IMR-90 (cell line): Measurements from ENCODE around the gene MEP1B. TPM values are rescaled to one million over a fixed set of nuclear protein-coding genes. Genes with fewer than 3 reads are reported as not detected.

ENCODE experiments used
- ATAC-seq: fragments of 200-7000 bp; cut with Tn5 transposase; 2 replicates; pipeline ENCODE4 v1.9.1; 2020; ENCODE audit warnings: low read depth, mild to moderate bottlenecking, moderate library complexity
- BruUV-seq: library from RNA; stranded (reverse); fragments of 400-500 nt; replicated peaks from 2 replicates; lab custom pipeline; 2021; lab: Mats Ljungman, UMichigan
- CTCF ChIA-PET: fragments of 300-600 bp; formaldehyde crosslinking; extraction: SDS; loops from one replicate; lab custom pipeline; 2021; ENCODE audit warnings: antibody characterized with exemption; lab: Yijun Ruan, JAX
- POLR2A ChIA-PET: fragments of 300-600 bp; sonication (Branson Sonifier 250); formaldehyde crosslinking; loops from one replicate; lab custom pipeline; 2022; ENCODE audit warnings: antibody characterized with exemption; ENCODE audit not compliant: unreplicated experiment; lab: Charles Lee
- DNase-seq: peaks from one replicate; pipeline ENCODE4 v3.0.0; 2013
- H2AFZ ChIP-seq: replicated peaks from 2 replicates; pipeline ENCODE3; 2013; ENCODE audit warnings: low read length, mild to moderate bottlenecking; ENCODE audit not compliant: poor library complexity
- H2AK5ac ChIP-seq: 2 replicates; pipeline ENCODE4 v1.6.1; 2013; ENCODE audit warnings: low read depth, low read length, inconsistent platforms
- H2AK9ac ChIP-seq: replicated peaks from 2 replicates; pipeline ENCODE3; 2013; ENCODE audit warnings: mild to moderate bottlenecking, low read depth, low read length, moderate library complexity; ENCODE audit not compliant: poor library complexity
- H2BK120ac ChIP-seq: 2 replicates; pipeline ENCODE4 v1.6.1; 2013; ENCODE audit warnings: low read depth, low read length, inconsistent platforms
- H2BK15ac ChIP-seq: 3 replicates; pipeline ENCODE4 v1.6.1; 2013; ENCODE audit warnings: low read depth, low read length, inconsistent platforms
- H2BK20ac ChIP-seq: 2 replicates; pipeline ENCODE4 v1.6.1; 2013; ENCODE audit warnings: low read depth, mild to moderate bottlenecking, inconsistent platforms, low read length, moderate library complexity
- H2BK5ac ChIP-seq: 2 replicates; pipeline ENCODE4 v1.6.1; 2013; ENCODE audit warnings: mild to moderate bottlenecking, low read depth, low read length, inconsistent platforms; ENCODE audit not compliant: poor library complexity, severe bottlenecking
- H3K14ac ChIP-seq: replicated peaks from 2 replicates; pipeline ENCODE4 v1.6.1; 2013; ENCODE audit warnings: low read depth, low read length, inconsistent platforms
- H3K18ac ChIP-seq: 2 replicates; pipeline ENCODE4 v1.6.1; 2013; ENCODE audit warnings: low read depth, low read length, control low read depth
- H3K23ac ChIP-seq: 2 replicates; pipeline ENCODE4 v1.6.1; 2013; ENCODE audit warnings: low read depth, low read length, inconsistent platforms
- H3K27ac ChIP-seq: 2 replicates; pipeline ENCODE4 v1.5.1; 2013; ENCODE audit warnings: mild to moderate bottlenecking, control low read depth, low read length; ENCODE audit not compliant: insufficient read depth
- H3K27me3 ChIP-seq: 2 replicates; pipeline ENCODE4 v1.6.1; 2013; ENCODE audit warnings: low read length; ENCODE audit not compliant: control insufficient read depth, insufficient read depth
- H3K36me3 ChIP-seq: 2 replicates; pipeline ENCODE4 v1.6.1; 2013; ENCODE audit warnings: low read length, mixed read lengths; ENCODE audit not compliant: control insufficient read depth, insufficient read depth
- H3K4ac ChIP-seq: 2 replicates; pipeline ENCODE4 v1.6.1; 2013; ENCODE audit warnings: low read depth, low read length, inconsistent platforms
- H3K4me1 ChIP-seq: 2 replicates; pipeline ENCODE4 v1.6.1; 2013; ENCODE audit warnings: low read length, mixed read lengths; ENCODE audit not compliant: control insufficient read depth, insufficient read depth
- H3K4me2 ChIP-seq: 2 replicates; pipeline ENCODE4 v1.6.1; 2013; ENCODE audit warnings: low read depth, mild to moderate bottlenecking, control low read depth, low read length, moderate library complexity
- H3K4me3 ChIP-seq: 2 replicates; pipeline ENCODE4 v1.5.1; 2013; ENCODE audit warnings: low read depth, mild to moderate bottlenecking, control low read depth, low read length, moderate library complexity; ENCODE audit not compliant: insufficient read depth
- H3K56ac ChIP-seq: 2 replicates; pipeline ENCODE4 v1.6.1; 2013; ENCODE audit warnings: low read length, inconsistent platforms; ENCODE audit not compliant: insufficient read depth; ENCODE audit errors: extremely low read depth
- H3K79me1 ChIP-seq, 2 experiments: 2 replicates each; pipeline ENCODE4 v1.6.1; 2013; ENCODE audit warnings: low read length in 2 of 2, inconsistent platforms in 1 of 2, low read depth in 1 of 2
- H3K9ac ChIP-seq: 2 replicates; pipeline ENCODE4 v1.6.1; 2013; ENCODE audit warnings: low read depth, low read length, control low read depth
- H3K9me1 ChIP-seq: 2 replicates; pipeline ENCODE4 v1.6.1; 2013; ENCODE audit warnings: low read length, inconsistent platforms; ENCODE audit not compliant: insufficient read depth
- H3K9me3 ChIP-seq: 2 replicates; pipeline ENCODE4 v1.6.1; 2013; ENCODE audit warnings: low read length; ENCODE audit not compliant: control insufficient read depth, insufficient read depth
- H4K20me1 ChIP-seq: 2 replicates; pipeline ENCODE4 v1.6.1; 2013; ENCODE audit warnings: low read length, inconsistent platforms; ENCODE audit not compliant: insufficient read depth
- H4K5ac ChIP-seq: 2 replicates; pipeline ENCODE4 v1.6.1; 2013; ENCODE audit warnings: mild to moderate bottlenecking, low read depth, low read length, control low read depth
- H4K8ac ChIP-seq, 2 experiments: 2 replicates each; pipeline ENCODE4 v1.6.1; 2013; ENCODE audit warnings: low read depth in 2 of 2, low read length in 2 of 2, control low read depth in 1 of 2, inconsistent platforms in 1 of 2
- H4K91ac ChIP-seq: 2 replicates; pipeline ENCODE4 v1.6.1; 2013; ENCODE audit warnings: low read depth, low read length, inconsistent platforms; ENCODE audit not compliant: insufficient read depth
- BHLHE40 ChIP-seq: fragments of 150-350 bp; IDR thresholded peaks from 2 replicates; pipeline ENCODE4 v1.6.1; 2016; ENCODE audit warnings: mild to moderate bottlenecking, low read depth, low read length
- CEBPB ChIP-seq: IDR thresholded peaks from 2 replicates; pipeline ENCODE4 v1.6.1; 2012; ENCODE audit warnings: low read depth, low read length, improper control_type of control experiment
- MAFK ChIP-seq: IDR thresholded peaks from 2 replicates; pipeline ENCODE4 v1.6.1; 2012; ENCODE audit warnings: low read depth, low read length, improper control_type of control experiment
- POLR2A ChIP-seq: IDR thresholded peaks from 2 replicates; pipeline ENCODE4 v1.6.1; 2012; ENCODE audit warnings: mild to moderate bottlenecking, low read depth, low read length
- RFX5 ChIP-seq: IDR thresholded peaks from 2 replicates; pipeline ENCODE4 v1.8.0; 2012; ENCODE audit warnings: low read depth, mild to moderate bottlenecking, low read length, moderate library complexity
- WGBS, 2 experiments: methylation state at CpG; one replicate each; pipeline versions ENCODE4 v1.1.5 to v1.1.7; 2013; ENCODE audit warnings: missing lambda C conversion rate in 2 of 2; ENCODE audit not compliant: insufficient read length in 1 of 2; ENCODE audit errors: extremely low coverage in 2 of 2; 5-methylcytosine and 5-hydroxymethylcytosine counted together
- dilution Hi-C: fragments of 300-500 bp; cut with HindIII; formaldehyde crosslinking; loops from one replicate; pipeline ENCODE4 v1.14.3; 2018; ENCODE audit warnings: low sequenced_read_pairs; ENCODE audit not compliant: unreplicated experiment
- in situ Hi-C: fragments of 300-500 bp; cut with MboI; formaldehyde crosslinking; loops from 3 replicates; pipeline ENCODE4 v1.14.3; 2019; ENCODE audit warnings: low sequenced_read_pairs, inconsistent platforms, mixed read lengths
- intact Hi-C: fragments of 100-400 bp; cut with micrococcal nuclease; formaldehyde crosslinking; loops from 2 replicates; pipeline ENCODE4 v1.10.0; 2022
- polyA plus RNA-seq, 3 experiments: library from polyadenylated mRNA; depleted of rRNA; stranded (reverse); fragments of >200 nt; gene quantifications; 2 replicates each; pipeline ENCODE4 v1.2.3, GENCODE V29; 2012; ENCODE audit warnings: low replicate concordance in 1 of 3
- total RNA-seq: library from RNA; depleted of rRNA; stranded (reverse); fragments of >200 nt; gene quantifications from 2 replicates; pipeline ENCODE4 v1.2.3, GENCODE V29; 2012

MEP1B gene
- total and polyA plus RNA-seq, 2 of the 4 experiments (the other 2 are of a cell fraction), result not detected

DNA sequence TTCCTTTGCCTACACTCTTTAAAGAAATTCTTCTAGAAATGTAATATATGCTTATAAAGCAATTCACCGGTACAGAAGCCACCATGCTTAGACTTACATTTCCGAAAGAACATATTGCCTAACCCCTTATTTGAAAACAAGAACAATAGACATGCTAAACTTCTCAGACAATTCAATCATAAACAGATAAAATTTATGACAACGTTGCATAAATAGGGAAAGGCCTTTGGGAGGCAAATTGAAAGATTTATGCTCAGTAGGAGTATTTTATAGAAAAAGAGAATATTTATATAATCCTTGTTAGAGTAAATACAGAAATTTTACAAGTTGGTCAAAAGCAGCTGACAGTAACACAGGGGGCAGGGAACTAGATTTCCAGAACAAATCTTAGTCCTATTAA is 16.2 kb upstream of the MEP1B start:
- DNase-seq, result no peak
- Histone ChIP-seq H2BK5ac (no peak overlapping the region), H3K36me3 (no peaks in the 10 kb centered on the region), H3K27me3 (no peaks in the 10 kb centered on the region), H4K20me1 (no peaks in the 10 kb centered on the region), H3K4me3 (no peak overlapping the region), H2BK15ac (no peak overlapping the region), H3K79me1 (no peaks in the 10 kb centered on the region), H3K4ac (no peak overlapping the region), H3K18ac (no peak overlapping the region), H3K56ac (no peak overlapping the region), H3K4me2 (no peak overlapping the region), H2AK9ac (no peak overlapping the region), H3K23ac (no peak overlapping the region), H3K14ac (no peak overlapping the region), H2BK120ac (no peak overlapping the region), H2BK20ac (no peak overlapping the region), H3K9ac (no peak overlapping the region), H2AK5ac (no peak overlapping the region), H4K91ac (no peak overlapping the region), H4K8ac (no peak overlapping the region), H2AFZ (no peak overlapping the region), H4K5ac (no peak overlapping the region), H3K9me3 (no peaks in the 10 kb centered on the region), H3K9me1 (no peaks in the 10 kb centered on the region), H3K27ac (no peak overlapping the region), H3K4me1 (no peaks in the 10 kb centered on the region)
- no peak for ATAC-seq
- dilution Hi-C loops, result no loop called here
- TF ChIP-seq CEBPB (no peak), BHLHE40 (no peak), MAFK (peak; percentile 8; the same call in 1 of the 2 replicates), POLR2A (no peak), RFX5 (no peak)
- intact Hi-C loops, result no loop called here
- CTCF ChIA-PET, result no interaction called here
- POLR2A ChIA-PET, result no interaction called here
- BruUV-seq, result no TSS peak
- WGBS, 2 experiments, result no CpG with 5 or more reads among the region's 3 CpGs
- in situ Hi-C loops, result no loop called here
